ENCODE measurements around the gene YBX3. TPM values are rescaled to one million over a fixed set of nuclear protein-coding genes. Genes with fewer than 3 reads are reported as not detected.

Gene YBX3
- total RNA-seq, 5 donors from 2014 or later (not counting 1 experiment from before 2014, with no cell fraction given): 14.8 to 101 (median 44.2) TPM

DNA sequence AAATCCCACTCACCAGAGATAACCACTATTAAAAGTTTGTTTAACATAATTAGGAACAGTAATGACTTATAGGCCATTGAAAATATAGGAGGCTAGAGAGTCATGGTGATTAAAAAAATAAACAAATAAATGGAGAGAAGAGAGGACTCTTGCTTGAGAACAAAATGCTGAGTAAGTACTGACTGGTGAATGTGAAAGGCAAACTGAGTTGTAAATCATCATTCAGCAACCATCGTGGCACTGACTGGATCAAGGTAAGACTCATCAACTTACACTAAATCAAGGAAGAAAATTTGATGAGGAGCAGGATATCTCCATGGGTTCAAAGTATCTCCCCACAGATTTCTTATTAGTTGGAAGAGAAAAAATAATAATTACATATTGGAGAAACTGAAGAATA lies 14.1 kb upstream of the YBX3 start:
- no peak overlapping the region for H3K27ac ChIP-seq (ENCODE audit: low read length)
- no peaks in the 10 kb centered on the region for H3K36me3 Mint-ChIP-seq
- no peaks in the 10 kb centered on the region for H3K4me1 ChIP-seq (ENCODE audit: control insufficient read depth in 1 of 2, extremely low read depth in 1 of 2, insufficient read depth in 2 of 2, low read length in 2 of 2)
- no peaks in the 10 kb centered on the region for H3K9me3 ChIP-seq
- DNase-seq: no peak
- no peak for ATAC-seq (replicated peaks in 1 of 4)
- POLR2A ChIA-PET: no interaction called here
- no peak overlapping the region for H3K27ac Mint-ChIP-seq
- WGBS (ENCODE audit: insufficient coverage): no CpG with 5 or more reads among the region's 1 CpG
- peaks cover 5 to 14% of the 10 kb centered on the region in 2 donors for H3K27me3 Mint-ChIP-seq
- CTCF ChIA-PET: no interaction called here
- no peaks in the 10 kb centered on the region for H3K9me3 Mint-ChIP-seq
- no peak overlapping the region for H3K4me3 ChIP-seq (ENCODE audit: control insufficient read depth in 1 of 2, extremely low read depth in 1 of 2, low read length in 1 of 2)
- H3K27me3 ChIP-seq (replicated peaks in 1 of 2; ENCODE audit: control insufficient read depth in 2 of 2, extremely low read depth in 1 of 2, insufficient read depth in 2 of 2, low read length in 1 of 2): no peaks in the 10 kb centered on the region
- no peaks in the 10 kb centered on the region for H3K4me1 Mint-ChIP-seq
- H3K36me3 ChIP-seq (ENCODE audit: control insufficient read depth in 2 of 2, extremely low read depth in 1 of 2, insufficient read depth in 1 of 2, low read length in 1 of 2): no peaks in the 10 kb centered on the region
- no peak overlapping the region for H3K4me3 Mint-ChIP-seq

DNA sequence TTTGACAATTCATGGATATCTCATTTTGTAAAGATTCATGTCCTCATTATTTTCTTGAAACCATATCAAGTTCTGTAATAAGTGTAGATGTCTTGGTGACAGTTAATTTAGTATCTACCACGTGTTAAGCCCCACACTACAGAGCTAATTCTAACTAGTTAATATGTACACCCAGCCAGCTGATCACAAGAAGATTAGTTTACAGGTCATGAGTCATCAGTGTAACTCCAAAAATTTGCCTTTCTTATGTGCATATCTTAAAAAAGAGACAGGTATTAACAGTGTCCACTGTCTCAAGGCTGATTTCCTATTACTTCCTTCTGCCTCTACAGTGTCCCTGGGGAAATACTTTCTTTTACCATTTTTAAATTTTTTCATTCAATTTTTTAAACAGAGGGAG lies 13.3 kb upstream of the YBX3 start:
- Histone ChIP-seq H3K4me1 (ENCODE audit: control insufficient read depth in 1 of 2, extremely low read depth in 1 of 2, insufficient read depth in 2 of 2, low read length in 2 of 2) (no peaks in the 10 kb centered on the region), H3K27ac (ENCODE audit: low read length) (no peak overlapping the region), H3K36me3 (ENCODE audit: control insufficient read depth in 2 of 2, extremely low read depth in 1 of 2, insufficient read depth in 1 of 2, low read length in 1 of 2) (no peaks in the 10 kb centered on the region), H3K27me3 (replicated peaks in 1 of 2; ENCODE audit: control insufficient read depth in 2 of 2, extremely low read depth in 1 of 2, insufficient read depth in 2 of 2, low read length in 1 of 2) (no peaks in the 10 kb centered on the region), H3K9me3 (no peaks in the 10 kb centered on the region), H3K4me3 (ENCODE audit: control insufficient read depth in 1 of 2, extremely low read depth in 1 of 2, low read length in 1 of 2) (no peak overlapping the region)
- DNase-seq (no peak), ATAC-seq (replicated peaks in 1 of 4) (no peak)
- Mint-ChIP-seq H3K36me3 (no peaks in the 10 kb centered on the region), H3K9me3 (no peaks in the 10 kb centered on the region), H3K27me3 (peaks cover 5 to 18% of the 10 kb centered on the region in 2 donors), H3K4me3 (no peak overlapping the region), H3K4me1 (no peaks in the 10 kb centered on the region), H3K27ac (no peak overlapping the region)
- ChIA-PET CTCF (no interaction called here), POLR2A (no interaction called here)
- no CpG with 5 or more reads among the region's 1 CpG for WGBS (ENCODE audit: insufficient coverage)

DNA sequence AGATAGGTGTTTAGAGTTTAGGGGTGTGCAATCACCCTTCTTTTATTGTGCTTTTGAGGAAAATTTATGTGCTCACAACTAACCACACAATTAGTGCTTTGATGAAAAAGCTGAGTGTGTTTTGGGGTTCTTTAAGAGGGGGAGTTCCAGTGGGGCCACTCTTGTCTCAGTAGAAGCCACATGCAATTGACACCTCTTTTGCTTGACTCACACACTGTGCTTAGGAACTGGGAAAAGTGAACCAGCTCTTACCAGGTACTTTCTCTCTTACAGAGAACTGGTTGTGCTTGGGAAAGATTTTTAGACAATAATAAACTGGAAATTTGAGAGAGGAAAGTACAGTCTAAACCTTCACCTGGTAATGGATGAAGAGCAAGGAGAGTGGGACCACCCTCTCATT lies 12.3 kb upstream of the YBX3 start:
- Histone ChIP-seq H3K27ac (ENCODE audit: low read length) (no peak overlapping the region), H3K4me1 (ENCODE audit: control insufficient read depth in 1 of 2, extremely low read depth in 1 of 2, insufficient read depth in 2 of 2, low read length in 2 of 2) (no peaks in the 10 kb centered on the region), H3K9me3 (no peaks in the 10 kb centered on the region), H3K36me3 (ENCODE audit: control insufficient read depth in 2 of 2, extremely low read depth in 1 of 2, insufficient read depth in 1 of 2, low read length in 1 of 2) (no peaks in the 10 kb centered on the region), H3K27me3 (replicated peaks in 1 of 2; ENCODE audit: control insufficient read depth in 2 of 2, extremely low read depth in 1 of 2, insufficient read depth in 2 of 2, low read length in 1 of 2) (no peaks in the 10 kb centered on the region), H3K4me3 (ENCODE audit: control insufficient read depth in 1 of 2, extremely low read depth in 1 of 2, low read length in 1 of 2) (no peak overlapping the region)
- Mint-ChIP-seq H3K36me3 (no peaks in the 10 kb centered on the region), H3K4me3 (no peak overlapping the region), H3K4me1 (no peaks in the 10 kb centered on the region), H3K27ac (no peak overlapping the region), H3K9me3 (no peaks in the 10 kb centered on the region), H3K27me3 (peaks cover 5 to 21% of the 10 kb centered on the region in 2 donors)
- ChIA-PET POLR2A (no interaction called here), CTCF (no interaction called here)
- DNase-seq: no peak
- no peak for ATAC-seq (replicated peaks in 1 of 4)

DNA sequence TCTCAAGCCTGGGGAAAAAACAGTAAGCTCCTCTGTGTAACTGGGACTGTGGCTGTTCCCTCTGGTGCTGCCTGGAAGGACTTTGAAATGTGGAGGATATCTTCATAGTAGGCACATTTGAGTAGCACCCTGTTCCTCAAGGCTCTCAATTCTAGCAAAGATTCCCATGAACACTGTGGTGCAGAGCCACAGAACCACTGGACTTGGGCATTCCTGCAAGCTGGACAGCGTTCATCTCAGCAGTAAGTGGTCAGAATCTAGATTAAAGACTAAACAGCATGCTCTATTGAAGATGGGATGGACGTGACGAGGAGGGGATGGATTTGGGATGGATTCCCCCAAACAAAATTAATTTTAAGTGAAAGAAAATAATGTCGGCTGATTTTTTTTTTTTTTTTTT lies 9.4 kb upstream of the YBX3 start:
- Mint-ChIP-seq H3K36me3 (no peaks in the 10 kb centered on the region), H3K27me3 (peaks cover 11 to 30% of the 10 kb centered on the region in 2 donors), H3K9me3 (no peaks in the 10 kb centered on the region), H3K27ac (no peak overlapping the region), H3K4me3 (no peak overlapping the region), H3K4me1 (no peaks in the 10 kb centered on the region)
- Histone ChIP-seq H3K4me1 (ENCODE audit: control insufficient read depth in 1 of 2, extremely low read depth in 1 of 2, insufficient read depth in 2 of 2, low read length in 2 of 2) (no peaks in the 10 kb centered on the region), H3K36me3 (ENCODE audit: control insufficient read depth in 2 of 2, extremely low read depth in 1 of 2, insufficient read depth in 1 of 2, low read length in 1 of 2) (no peaks in the 10 kb centered on the region), H3K27me3 (replicated peaks in 1 of 2; ENCODE audit: control insufficient read depth in 2 of 2, extremely low read depth in 1 of 2, insufficient read depth in 2 of 2, low read length in 1 of 2) (peaks cover 0 to 4% of the 10 kb centered on the region in 2 experiments), H3K27ac (ENCODE audit: low read length) (no peak overlapping the region), H3K9me3 (no peaks in the 10 kb centered on the region), H3K4me3 (ENCODE audit: control insufficient read depth in 1 of 2, extremely low read depth in 1 of 2, low read length in 1 of 2) (no peak overlapping the region)
- CTCF ChIA-PET: interaction anchor here (0.6 to 0.7 kb wide), 2 partner anchors 15 to 1636 kb away, joined by 3 read pairs; no protein-coding TSS in a partner anchor
- ATAC-seq (replicated peaks in 1 of 4) (no peak), DNase-seq (no peak)
- POLR2A ChIA-PET: no interaction called here
- no CpG with 5 or more reads among the region's 4 CpGs for WGBS (ENCODE audit: insufficient coverage)

DNA sequence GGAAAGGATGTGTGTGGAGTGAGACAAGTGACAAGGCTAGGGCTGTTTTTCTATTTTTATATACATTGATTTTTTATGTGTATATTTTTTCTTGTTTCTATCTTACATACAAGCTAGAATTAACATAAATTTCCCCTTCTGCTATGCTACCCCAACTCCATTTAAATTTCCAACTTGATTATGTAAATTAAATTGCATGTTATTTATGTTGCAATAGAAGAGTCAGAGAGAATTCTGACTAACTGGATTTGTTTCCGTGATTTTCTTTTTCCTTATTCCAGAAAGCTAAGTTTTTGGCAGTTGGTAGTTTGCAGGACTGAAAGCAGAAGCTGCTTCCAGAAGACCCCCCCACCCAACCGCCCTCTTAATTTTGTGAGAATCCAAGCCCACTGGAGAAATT lies 8.9 kb upstream of the YBX3 start:
- no peak for DNase-seq
- Mint-ChIP-seq H3K27me3 (peaks cover 11 to 35% of the 10 kb centered on the region in 2 donors), H3K4me3 (no peak overlapping the region), H3K9me3 (no peaks in the 10 kb centered on the region), H3K27ac (no peak overlapping the region), H3K4me1 (no peaks in the 10 kb centered on the region), H3K36me3 (no peaks in the 10 kb centered on the region)
- WGBS (ENCODE audit: insufficient coverage): no CpG with 5 or more reads among the region's 2 CpGs
- H3K27me3 ChIP-seq (replicated peaks in 1 of 2; ENCODE audit: control insufficient read depth in 2 of 2, extremely low read depth in 1 of 2, insufficient read depth in 2 of 2, low read length in 1 of 2): peaks cover 0 to 4% of the 10 kb centered on the region in 2 experiments
- no peak overlapping the region for H3K27ac ChIP-seq (ENCODE audit: low read length)
- H3K4me1 ChIP-seq (ENCODE audit: control insufficient read depth in 1 of 2, extremely low read depth in 1 of 2, insufficient read depth in 2 of 2, low read length in 2 of 2): no peaks in the 10 kb centered on the region
- CTCF ChIA-PET: interaction anchor here in 1 of 2 donors (0.7 kb wide), 1 partner anchor 1635 kb away, joined by 3 read pairs; no protein-coding TSS in a partner anchor
- no peak for ATAC-seq (replicated peaks in 1 of 4)
- POLR2A ChIA-PET: no interaction called here
- H3K4me3 ChIP-seq (ENCODE audit: control insufficient read depth in 1 of 2, extremely low read depth in 1 of 2, low read length in 1 of 2): no peak overlapping the region
- H3K9me3 ChIP-seq: no peaks in the 10 kb centered on the region
- H3K36me3 ChIP-seq (ENCODE audit: control insufficient read depth in 2 of 2, extremely low read depth in 1 of 2, insufficient read depth in 1 of 2, low read length in 1 of 2): no peaks in the 10 kb centered on the region

DNA sequence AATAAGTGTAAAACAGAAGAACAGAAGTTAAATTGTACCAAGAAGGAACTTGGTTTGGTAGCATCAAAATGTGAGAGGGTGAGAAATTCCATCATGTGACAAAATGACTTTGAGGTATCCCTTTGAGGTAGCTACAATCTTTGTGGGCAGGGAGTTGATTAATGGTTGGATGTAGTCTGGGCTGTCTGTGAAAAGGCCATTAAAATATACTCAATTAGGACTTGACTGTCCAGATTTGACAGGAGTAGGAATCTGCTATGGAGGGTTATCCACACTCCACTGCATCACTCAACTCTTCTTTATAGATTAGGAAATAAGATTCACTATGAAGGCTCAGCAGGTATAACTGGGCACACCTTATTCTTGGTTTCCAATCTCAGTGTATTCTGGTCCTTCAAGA lies 7.4 kb upstream of the YBX3 start:
- no peak for DNase-seq
- Histone ChIP-seq H3K27ac (ENCODE audit: low read length) (no peak overlapping the region), H3K4me3 (ENCODE audit: control insufficient read depth in 1 of 2, extremely low read depth in 1 of 2, low read length in 1 of 2) (no peak overlapping the region), H3K9me3 (no peaks in the 10 kb centered on the region), H3K27me3 (replicated peaks in 1 of 2; ENCODE audit: control insufficient read depth in 2 of 2, extremely low read depth in 1 of 2, insufficient read depth in 2 of 2, low read length in 1 of 2) (peaks cover 0 to 4% of the 10 kb centered on the region in 2 experiments), H3K36me3 (ENCODE audit: control insufficient read depth in 2 of 2, extremely low read depth in 1 of 2, insufficient read depth in 1 of 2, low read length in 1 of 2) (no peaks in the 10 kb centered on the region), H3K4me1 (ENCODE audit: control insufficient read depth in 1 of 2, extremely low read depth in 1 of 2, insufficient read depth in 2 of 2, low read length in 2 of 2) (no peaks in the 10 kb centered on the region)
- Mint-ChIP-seq H3K27me3 (peaks cover 18 to 40% of the 10 kb centered on the region in 2 donors), H3K9me3 (no peaks in the 10 kb centered on the region), H3K36me3 (no peaks in the 10 kb centered on the region), H3K4me1 (no peaks in the 10 kb centered on the region), H3K27ac (no peak overlapping the region), H3K4me3 (no peak overlapping the region)
- ChIA-PET CTCF (no interaction called here), POLR2A (interaction anchor here in 1 of 2 donors (0.6 kb wide), 1 partner anchor 367 kb away, joined by 3 read pairs; no protein-coding TSS in a partner anchor)
- no peak for ATAC-seq (replicated peaks in 1 of 4)

DNA sequence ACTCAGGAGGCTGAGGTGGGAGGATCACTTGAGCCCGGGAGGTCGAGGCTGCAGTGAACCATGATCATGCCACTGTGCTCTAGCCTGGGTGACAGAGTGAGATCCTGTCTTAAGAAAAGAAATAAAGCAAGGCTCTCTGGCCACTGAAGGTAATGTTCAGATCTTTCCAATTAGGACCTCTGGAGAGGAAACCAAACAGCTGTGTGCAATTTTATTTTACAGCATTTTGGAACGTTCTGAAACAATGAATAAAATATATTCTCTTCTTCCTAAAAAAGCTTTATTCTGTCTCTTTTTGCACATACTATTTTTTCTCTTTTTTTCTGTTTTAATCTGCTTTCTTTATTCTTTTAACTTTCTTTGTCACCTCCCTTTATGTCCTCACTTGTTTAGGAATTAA lies 5.0 kb upstream of the YBX3 start:
- Histone ChIP-seq H3K27ac (ENCODE audit: low read length) (no peak overlapping the region), H3K27me3 (replicated peaks in 1 of 2; ENCODE audit: control insufficient read depth in 2 of 2, extremely low read depth in 1 of 2, insufficient read depth in 2 of 2, low read length in 1 of 2) (peaks cover 0 to 7% of the 10 kb centered on the region in 2 experiments), H3K36me3 (ENCODE audit: control insufficient read depth in 2 of 2, extremely low read depth in 1 of 2, insufficient read depth in 1 of 2, low read length in 1 of 2) (no peaks in the 10 kb centered on the region), H3K4me3 (ENCODE audit: control insufficient read depth in 1 of 2, extremely low read depth in 1 of 2, low read length in 1 of 2) (no peak overlapping the region), H3K9me3 (no peaks in the 10 kb centered on the region), H3K4me1 (ENCODE audit: control insufficient read depth in 1 of 2, extremely low read depth in 1 of 2, insufficient read depth in 2 of 2, low read length in 2 of 2) (peaks cover 4 to 7% of the 10 kb centered on the region in 2 experiments)
- ATAC-seq (replicated peaks in 1 of 4) (no peak), DNase-seq (no peak)
- CTCF ChIA-PET: no interaction called here
- H3K36me3 Mint-ChIP-seq: no peaks in the 10 kb centered on the region
- H3K27ac Mint-ChIP-seq: no peak overlapping the region
- peaks cover 26 to 46% of the 10 kb centered on the region in 2 donors for H3K27me3 Mint-ChIP-seq
- no peak overlapping the region for H3K4me3 Mint-ChIP-seq
- H3K9me3 Mint-ChIP-seq: no peaks in the 10 kb centered on the region
- 88% methylated on average over 2 of the region's 3 CpGs for WGBS (ENCODE audit: insufficient coverage)
- POLR2A ChIA-PET: no interaction called here
- peaks cover 7 to 10% (median 7%) of the 10 kb centered on the region in 3 donors for H3K4me1 Mint-ChIP-seq
